ENCODE measurements around the gene ATG4C. TPM values are rescaled to one million over a fixed set of nuclear protein-coding genes. Genes with fewer than 3 reads are reported as not detected.
"Not testable (repeated sequence)": the region's sequence is repeated elsewhere in the genome, so short reads cannot be mapped to it uniquely, and the experiment has no call there.

The ATG4C gene
- total RNA-seq, 4 donors from 2014 or later: 0.60 to 10.6 (median 5.5) TPM; not detected in 1

DNA sequence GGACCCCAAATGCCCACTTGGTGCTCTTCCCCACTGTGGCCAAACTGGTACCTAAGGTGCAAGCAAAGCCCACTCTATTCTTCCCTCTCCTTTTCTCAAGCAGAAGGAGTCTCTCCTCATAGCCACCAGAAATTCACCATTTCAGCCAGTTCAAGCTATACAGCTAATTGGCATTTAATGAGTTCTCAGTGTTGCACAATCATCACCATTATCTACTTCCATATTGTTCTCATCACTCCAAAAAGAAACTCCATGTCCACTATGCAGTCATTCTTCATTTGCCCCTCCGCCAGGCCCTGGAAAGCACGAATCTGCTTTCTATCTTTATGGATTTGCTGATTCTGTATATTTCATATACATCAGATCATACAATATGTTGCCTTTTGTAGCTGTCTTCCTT lies 9.9 kb upstream of the ATG4C start:
- H3K36me3 ChIP-seq: no peaks in the 10 kb centered on the region
- no peak overlapping the region for H3K4me3 ChIP-seq
- H3K4me1 ChIP-seq: no peaks in the 10 kb centered on the region
- TF ChIP-seq, protein P1, sequence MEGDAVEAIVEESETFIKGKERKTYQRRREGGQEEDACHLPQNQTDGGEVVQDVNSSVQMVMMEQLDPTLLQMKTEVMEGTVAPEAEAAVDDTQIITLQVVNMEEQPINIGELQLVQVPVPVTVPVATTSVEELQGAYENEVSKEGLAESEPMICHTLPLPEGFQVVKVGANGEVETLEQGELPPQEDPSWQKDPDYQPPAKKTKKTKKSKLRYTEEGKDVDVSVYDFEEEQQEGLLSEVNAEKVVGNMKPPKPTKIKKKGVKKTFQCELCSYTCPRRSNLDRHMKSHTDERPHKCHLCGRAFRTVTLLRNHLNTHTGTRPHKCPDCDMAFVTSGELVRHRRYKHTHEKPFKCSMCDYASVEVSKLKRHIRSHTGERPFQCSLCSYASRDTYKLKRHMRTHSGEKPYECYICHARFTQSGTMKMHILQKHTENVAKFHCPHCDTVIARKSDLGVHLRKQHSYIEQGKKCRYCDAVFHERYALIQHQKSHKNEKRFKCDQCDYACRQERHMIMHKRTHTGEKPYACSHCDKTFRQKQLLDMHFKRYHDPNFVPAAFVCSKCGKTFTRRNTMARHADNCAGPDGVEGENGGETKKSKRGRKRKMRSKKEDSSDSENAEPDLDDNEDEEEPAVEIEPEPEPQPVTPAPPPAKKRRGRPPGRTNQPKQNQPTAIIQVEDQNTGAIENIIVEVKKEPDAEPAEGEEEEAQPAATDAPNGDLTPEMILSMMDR (IDR thresholded peaks at IDR 0.05): no peak
- TF ChIP-seq POLR2AphosphoS5 (IDR thresholded peaks at IDR 0.05): no peak
- no peak for TF ChIP-seq EP300 (IDR thresholded peaks at IDR 0.05; ENCODE audit: low read depth)
- TF ChIP-seq POLR2A (IDR thresholded peaks at IDR 0.05): no peak
- no peak overlapping the region for H3K27ac ChIP-seq
- no peaks in the 10 kb centered on the region for H3K9me3 ChIP-seq
- WGBS, 2 donors (ENCODE audit: low coverage in 1 of 2): 93 to 100% methylated on average over 2 of the region's 2 CpGs
- H3K27me3 ChIP-seq: no peaks in the 10 kb centered on the region
- DNase-seq: no peak
- in situ Hi-C loops (cut with MboI; ENCODE audit: low pct_ligation_motif_present in 1 of 4, low pct_unique_long_range_greater_than_20kb in 1 of 4, low sequenced_read_pairs in 3 of 4) (no loop called here), intact Hi-C loops (cut with DNase I; ENCODE audit: low total_unique reads) (no loop called here)

DNA sequence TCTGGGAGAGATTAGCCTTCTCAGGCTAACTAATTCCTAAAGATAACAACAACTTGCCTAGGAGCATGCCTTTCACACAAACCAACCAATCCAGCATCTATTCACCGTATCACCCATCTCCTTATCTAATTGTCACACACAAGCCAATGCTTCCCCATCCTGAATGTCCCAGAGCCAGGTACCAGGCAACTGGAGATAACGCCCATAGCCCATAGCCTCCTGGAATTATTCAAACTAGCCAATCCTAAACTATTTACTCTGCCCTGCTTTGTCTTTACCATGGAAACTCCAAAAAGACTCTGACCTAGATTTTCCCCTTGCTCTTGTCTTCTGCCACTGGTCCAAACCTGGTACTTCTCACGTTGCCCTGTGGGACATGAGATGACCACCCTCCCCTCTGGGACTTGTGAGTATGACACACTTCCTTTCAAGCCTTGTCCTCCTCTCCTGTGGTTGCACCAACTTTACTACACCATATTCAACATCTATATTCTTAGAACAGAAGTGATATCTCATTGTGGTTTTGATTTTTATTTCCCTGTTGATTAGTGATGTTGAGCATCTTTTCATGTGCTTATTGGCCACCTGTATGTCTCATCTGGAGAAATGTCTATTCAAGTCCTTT lies 8.8 kb upstream of the ATG4C start:
- Histone ChIP-seq H3K27ac (no peak overlapping the region), H3K27me3 (no peaks in the 10 kb centered on the region), H3K4me1 (no peaks in the 10 kb centered on the region), H3K36me3 (no peaks in the 10 kb centered on the region), H3K9me3 (no peaks in the 10 kb centered on the region), H3K4me3 (no peak overlapping the region)
- 76 to 91% methylated on average over 3 of the region's 3 CpGs for WGBS, 2 donors (ENCODE audit: low coverage in 1 of 2)
- intact Hi-C loops (cut with DNase I; ENCODE audit: low total_unique reads): loop anchor here (5.0 kb wide), 1 partner anchor 808 kb away; no protein-coding TSS in a partner anchor
- DNase-seq: no peak
- TF ChIP-seq EP300 (IDR thresholded peaks at IDR 0.05; ENCODE audit: low read depth): no peak
- TF ChIP-seq, protein P1 (IDR thresholded peaks at IDR 0.05): no peak
- TF ChIP-seq POLR2AphosphoS5 (IDR thresholded peaks at IDR 0.05): no peak
- TF ChIP-seq POLR2A (IDR thresholded peaks at IDR 0.05): no peak
- in situ Hi-C loops (cut with MboI; ENCODE audit: low pct_ligation_motif_present in 1 of 4, low pct_unique_long_range_greater_than_20kb in 1 of 4, low sequenced_read_pairs in 3 of 4): no loop called here

- H3K27me3 ChIP-seq: no peaks in the 10 kb centered on the region
- no peak for DNase-seq
- no peaks in the 10 kb centered on the region for H3K36me3 ChIP-seq
- in situ Hi-C loops (cut with MboI; ENCODE audit: low pct_ligation_motif_present in 1 of 4, low pct_unique_long_range_greater_than_20kb in 1 of 4, low sequenced_read_pairs in 3 of 4) (no loop called here), intact Hi-C loops (cut with DNase I; ENCODE audit: low total_unique reads) (loop anchor here (5.0 kb wide), 1 partner anchor 811 kb away; no protein-coding TSS in a partner anchor)
- TF ChIP-seq EP300 (IDR thresholded peaks at IDR 0.05; ENCODE audit: low read depth): no peak
- TF ChIP-seq, protein P1 (IDR thresholded peaks at IDR 0.05): no peak
- no peak for TF ChIP-seq POLR2AphosphoS5 (IDR thresholded peaks at IDR 0.05)
- TF ChIP-seq POLR2A (IDR thresholded peaks at IDR 0.05): no peak
- WGBS, 2 donors (ENCODE audit: low coverage in 1 of 2): 61 to 83% methylated on average over 1 to 2 of the region's 2 CpGs
- H3K4me3 ChIP-seq: no peak overlapping the region
- peaks cover 0 to 3% (median 0%) of the 10 kb centered on the region in 4 donors for H3K4me1 ChIP-seq
- no peaks in the 10 kb centered on the region for H3K9me3 ChIP-seq
- H3K27ac ChIP-seq: no peak overlapping the region
These were observed 5.7 kb upstream of the ATG4C start for GRCh38 chr1:62778208-62778607.

DNA sequence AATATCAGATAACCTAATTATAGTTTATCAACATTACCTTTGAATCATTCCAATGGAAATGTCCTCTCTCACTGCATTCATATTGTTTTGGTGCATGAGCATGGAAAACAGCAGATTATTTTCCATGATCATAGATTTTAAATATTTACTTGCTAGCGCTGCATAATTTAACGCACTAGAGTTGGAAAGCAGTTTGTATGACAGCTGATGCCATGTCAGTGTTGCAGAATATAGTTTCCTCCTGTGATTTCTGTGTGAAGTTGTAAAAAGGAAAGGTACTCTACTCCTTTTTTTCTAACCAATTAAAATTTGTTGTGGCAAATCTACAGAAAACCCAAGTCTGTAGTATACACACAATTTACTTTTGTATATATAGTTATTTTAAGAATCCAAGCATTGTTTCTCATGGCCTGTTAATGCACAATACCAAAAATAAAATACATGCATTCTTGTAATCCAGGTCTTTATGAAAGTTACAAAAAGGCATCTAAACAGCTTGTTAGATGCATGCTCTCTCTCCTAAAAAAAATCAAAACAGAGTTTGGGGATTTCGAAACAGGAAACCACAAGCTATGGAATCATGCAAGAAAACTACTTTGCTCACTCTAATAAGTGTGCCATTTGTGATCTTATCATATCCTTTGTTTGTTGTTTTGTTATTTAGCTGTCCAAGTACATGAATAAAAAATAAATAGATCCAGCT lies 1.9 kb upstream of the ATG4C start:
- intact Hi-C loops (cut with DNase I; ENCODE audit: low total_unique reads): no loop called here
- TF ChIP-seq POLR2A (IDR thresholded peaks at IDR 0.05) (no peak), EP300 (IDR thresholded peaks at IDR 0.05; ENCODE audit: low read depth) (no peak), POLR2AphosphoS5 (IDR thresholded peaks at IDR 0.05) (no peak)
- TF ChIP-seq, protein P1 (IDR thresholded peaks at IDR 0.05): no peak
- 78 to 83% methylated on average over 3 of the region's 3 CpGs for WGBS, 2 donors (ENCODE audit: low coverage in 1 of 2)

DNA sequence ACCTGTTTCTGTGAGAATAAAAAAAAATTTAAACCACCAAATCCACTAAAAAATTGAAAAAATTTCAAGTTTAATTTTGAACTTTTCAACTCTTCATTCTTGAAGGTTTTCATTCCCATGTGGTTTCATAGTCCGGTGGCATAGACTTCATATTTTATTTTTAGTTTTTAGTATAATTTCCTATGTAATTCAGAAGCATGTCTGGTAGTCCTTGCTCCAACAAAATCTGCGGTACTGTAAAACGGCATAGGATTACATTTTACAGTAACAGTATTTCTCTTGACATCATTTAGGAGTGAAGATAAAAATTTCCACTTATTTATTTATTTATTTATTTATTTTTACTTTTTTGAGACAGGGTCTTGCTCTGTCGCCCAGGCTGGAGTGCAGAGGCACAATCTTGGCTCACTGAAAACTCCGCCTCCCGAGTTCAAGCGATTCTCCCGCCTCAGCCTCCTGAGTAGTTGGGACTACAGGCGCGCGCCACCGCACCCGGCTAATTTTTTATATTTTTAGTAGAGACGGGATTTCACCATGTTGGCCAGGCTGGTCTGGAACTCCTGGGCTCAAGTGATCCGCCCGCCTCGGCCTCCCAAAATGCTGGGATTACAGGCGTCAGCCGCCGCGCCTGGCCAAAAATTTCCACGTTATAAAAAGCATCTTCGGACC lies 1.3 kb upstream of the ATG4C start:
- 82 to 90% methylated on average over 14 to 23 of the region's 23 CpGs for WGBS, 2 donors (ENCODE audit: low coverage in 1 of 2)
- H3K27ac ChIP-seq: peak overlapping the region in 3 of 4 donors; percentile 86 to 95 (median 89)
- H3K9me3 ChIP-seq; intact Hi-C loops (cut with DNase I; ENCODE audit: low total_unique reads); in situ Hi-C loops (cut with MboI; ENCODE audit: low pct_ligation_motif_present in 1 of 4, low pct_unique_long_range_greater_than_20kb in 1 of 4, low sequenced_read_pairs in 3 of 4); DNase-seq; H3K36me3 ChIP-seq; H3K27me3 ChIP-seq: not testable (repeated sequence)
- peaks cover 0 to 16% (median 9%) of the 10 kb centered on the region in 4 donors for H3K4me1 ChIP-seq
- H3K4me3 ChIP-seq: peak overlapping the region in 3 of 4 donors; percentile 70 to 95 (median 83)

More for the DNA sequence above, 1.9 kb upstream of the ATG4C start:
- Histone ChIP-seq H3K4me1 (peaks cover 0 to 16% (median 9%) of the 10 kb centered on the region in 4 donors), H3K36me3 (no peaks in the 10 kb centered on the region), H3K27ac (no peak overlapping the region), H3K9me3 (no peaks in the 10 kb centered on the region), H3K4me3 (no peak overlapping the region), H3K27me3 (no peaks in the 10 kb centered on the region)
- in situ Hi-C loops (cut with MboI; ENCODE audit: low pct_ligation_motif_present in 1 of 4, low pct_unique_long_range_greater_than_20kb in 1 of 4, low sequenced_read_pairs in 3 of 4): no loop called here
- no peak for DNase-seq

All from transverse colon (tissue), 4 donors.